ENCODE measurements around the gene FUT7. TPM values are rescaled to one million over a fixed set of nuclear protein-coding genes. Genes with fewer than 3 reads are reported as not detected.
A peak's percentile ranks its signal among the peaks of the same experiment; 100 is the strongest.

The FUT7 gene
- total and polyA plus RNA-seq, 2 of the 13 experiments (the other 11 are each of a cell fraction or from before 2014, with no cell fraction given), result 0.05 TPM; not detected in 1

DNA sequence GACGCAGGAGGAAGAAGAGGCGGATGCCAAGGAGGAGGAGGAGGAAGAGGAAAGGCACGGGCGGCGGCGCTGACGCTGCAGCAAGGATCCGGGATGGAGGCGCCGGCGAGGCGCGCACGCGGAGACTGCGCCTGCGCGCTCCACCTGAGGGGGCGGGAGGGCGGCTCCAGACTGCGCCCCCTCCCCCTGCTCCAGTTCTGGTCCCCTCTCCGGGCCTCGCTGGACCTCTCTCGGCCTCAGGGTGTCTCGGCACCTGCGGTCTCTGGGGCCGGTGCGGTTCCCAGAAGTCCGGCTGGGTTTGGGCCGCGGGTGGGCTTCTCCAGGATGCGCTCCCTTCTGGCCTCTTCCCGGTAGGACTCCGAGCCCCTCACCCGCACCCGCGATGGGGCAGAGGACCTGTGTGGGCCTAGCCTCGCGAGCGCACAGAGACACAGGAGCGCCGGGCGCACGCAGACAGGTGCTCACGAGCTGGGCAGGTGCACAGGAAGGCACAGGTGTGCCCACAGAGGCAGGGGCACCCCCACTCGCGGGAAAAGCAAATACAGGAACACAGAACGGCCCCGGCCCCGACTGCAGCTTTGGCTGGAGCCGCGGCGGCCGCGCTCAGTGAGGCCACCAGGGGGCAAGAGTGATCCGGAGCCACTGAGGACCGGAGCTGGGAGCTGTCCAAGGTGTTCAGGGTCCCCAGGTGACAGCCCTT is 14.3 kb upstream of the FUT7 start, which contains the start of gene NPDC1 (continued):
- TF ChIP-seq ZBTB39 (CRISPR knock-in tag; IDR thresholded peaks at IDR 0.05) (0 out of 2 replicates have a peak, but pooled peaks have one; percentile 59), GPN1 (CRISPR knock-in tag; IDR thresholded peaks at IDR 0.05; ENCODE audit: borderline replicate concordance) (no peak), ZFP62 (CRISPR knock-in tag; IDR thresholded peaks at IDR 0.05) (no peak), ZNF614 (CRISPR knock-in tag; IDR thresholded peaks at IDR 0.05; ENCODE audit: borderline replicate concordance) (peak; percentile 69; the same call in 1 of the 2 replicates), HMG20A (CRISPR knock-in tag; IDR thresholded peaks at IDR 0.05; ENCODE audit: borderline replicate concordance) (no peak), SMAD9 (CRISPR knock-in tag; IDR thresholded peaks at IDR 0.05) (no peak), YEATS2 (CRISPR knock-in tag; IDR thresholded peaks at IDR 0.05; ENCODE audit: borderline replicate concordance) (peak; percentile 79), KIAA2018 (CRISPR knock-in tag; IDR thresholded peaks at IDR 0.05; ENCODE audit: borderline replicate concordance) (no peak), ETV6 (CRISPR knock-in tag; conservative IDR thresholded peaks at IDR 0.05) (peak; percentile 78; the same call in 1 of the 2 replicates), SRF (IDR thresholded peaks at IDR 0.05; ENCODE audit: low read depth, low read length) (no peak; the same call in 1 of the 2 replicates), MAZ (IDR thresholded peaks at IDR 0.05; ENCODE audit: borderline replicate concordance, low read depth, low read length) (no peak; the same call in 1 of the 2 replicates), MAZ (CRISPR knock-in tag; IDR thresholded peaks at IDR 0.05; ENCODE audit: low read depth) (peak; percentile 70), ZSCAN30 (CRISPR knock-in tag; IDR thresholded peaks at IDR 0.05) (peak; percentile 85; the same call in 1 of the 2 replicates), PHF21A (CRISPR knock-in tag; IDR thresholded peaks at IDR 0.05) (peak; percentile 56; the same call in 1 of the 2 replicates), ZNF484 (CRISPR knock-in tag; IDR thresholded peaks at IDR 0.05; ENCODE audit: borderline replicate concordance, low read depth) (no peak), MIXL1 (CRISPR knock-in tag; IDR thresholded peaks at IDR 0.05) (peak; percentile 49; the same call in 1 of the 2 replicates), ZNF335 (CRISPR knock-in tag; IDR thresholded peaks at IDR 0.05) (0 out of 2 replicates have a peak, but pooled peaks have one; percentile 76), NFKBIZ (CRISPR knock-in tag; IDR thresholded peaks at IDR 0.05) (0 out of 2 replicates have a peak, but pooled peaks have one; percentile 73)
- TF ChIP-seq, protein P1, sequence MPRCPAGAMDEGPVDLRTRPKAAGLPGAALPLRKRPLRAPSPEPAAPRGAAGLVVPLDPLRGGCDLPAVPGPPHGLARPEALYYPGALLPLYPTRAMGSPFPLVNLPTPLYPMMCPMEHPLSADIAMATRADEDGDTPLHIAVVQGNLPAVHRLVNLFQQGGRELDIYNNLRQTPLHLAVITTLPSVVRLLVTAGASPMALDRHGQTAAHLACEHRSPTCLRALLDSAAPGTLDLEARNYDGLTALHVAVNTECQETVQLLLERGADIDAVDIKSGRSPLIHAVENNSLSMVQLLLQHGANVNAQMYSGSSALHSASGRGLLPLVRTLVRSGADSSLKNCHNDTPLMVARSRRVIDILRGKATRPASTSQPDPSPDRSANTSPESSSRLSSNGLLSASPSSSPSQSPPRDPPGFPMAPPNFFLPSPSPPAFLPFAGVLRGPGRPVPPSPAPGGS (CRISPR knock-in tag; IDR thresholded peaks at IDR 0.05), result peak; percentile 62; the same call in 1 of the 2 replicates
